DND-41 (cell line): ENCODE results near the gene ZNF689.

Experiments
- ATAC-seq: fragments of 200-7000 bp; cut with Tn5 transposase; 3 replicates; pipeline ENCODE4 v1.9.1; 2021; ENCODE audit warnings: low read depth; ENCODE audit not compliant: insufficient read depth
- DNase-seq: peaks from one replicate; pipeline ENCODE4 v3.0.0-alpha.2; 2020
- H2AFZ ChIP-seq: 2 replicates; pipeline ENCODE4 v1.6.0; 2012; ENCODE audit warnings: low read depth, low read length
- H3K27ac ChIP-seq: 2 replicates; pipeline ENCODE4 v1.5.1; 2012; ENCODE audit warnings: low read length, inconsistent platforms
- H3K27me3 ChIP-seq: fragments of 200-600 bp; sonication (generic); 2 replicates; pipeline ENCODE4 v1.6.0; 2012; ENCODE audit warnings: low read length, mild to moderate bottlenecking, inconsistent platforms; ENCODE audit not compliant: insufficient read depth, poor library complexity
- H3K36me3 ChIP-seq: 2 replicates; pipeline ENCODE4 v1.5.1; 2012; ENCODE audit warnings: low read length, inconsistent platforms; ENCODE audit not compliant: insufficient read depth
- H3K4me1 ChIP-seq: 2 replicates; pipeline ENCODE4 v1.5.1; 2012; ENCODE audit warnings: mild to moderate bottlenecking, low read length; ENCODE audit not compliant: insufficient read depth
- H3K4me2 ChIP-seq: 2 replicates; pipeline ENCODE4 v1.6.0; 2012; ENCODE audit warnings: mild to moderate bottlenecking, moderate library complexity, low read length, inconsistent platforms; ENCODE audit not compliant: insufficient read depth
- H3K4me3 ChIP-seq, 2 experiments: fragments of 200-600 bp in 1 of 2; shearing (Covaris generic) in 1 of 2; 2 replicates each; pipeline ENCODE4 v1.5.1; 2012 to 2016; ENCODE audit warnings: inconsistent platforms in 2 of 2, low read length in 2 of 2, mild to moderate bottlenecking in 2 of 2, low read depth in 1 of 2, moderate library complexity in 1 of 2
- H3K79me2 ChIP-seq: 2 replicates; pipeline ENCODE4 v1.6.0; 2012; ENCODE audit warnings: low read length, inconsistent platforms; ENCODE audit not compliant: insufficient read depth
- H3K9ac ChIP-seq: 2 replicates; pipeline ENCODE4 v1.6.0; 2012; ENCODE audit warnings: low read depth, mild to moderate bottlenecking, inconsistent platforms, low read length, moderate library complexity
- H3K9me3 ChIP-seq: 2 replicates; pipeline ENCODE4 v1.5.1; 2012; ENCODE audit warnings: low read length, moderate library complexity, mild to moderate bottlenecking, inconsistent platforms; ENCODE audit not compliant: insufficient read depth, severe bottlenecking
- H4K20me1 ChIP-seq: 2 replicates; pipeline ENCODE4 v1.6.0; 2012; ENCODE audit warnings: low read length; ENCODE audit not compliant: insufficient read depth
- EZH2 ChIP-seq: IDR thresholded peaks from 3 replicates; pipeline ENCODE4 v1.6.1; 2012; ENCODE audit warnings: borderline replicate concordance, low read depth, mild to moderate bottlenecking, moderate library complexity, low read length, inconsistent platforms; ENCODE audit not compliant: severe bottlenecking
- TF ChIP-seq, protein P1 (sequence below): IDR thresholded peaks from 2 replicates; pipeline ENCODE4 v1.5.1; 2012; ENCODE audit warnings: borderline replicate concordance, low read length, moderate library complexity, mild to moderate bottlenecking; ENCODE audit not compliant: poor library complexity, severe bottlenecking; ENCODE audit errors: extremely low read depth

ZNF689 gene

DNA sequence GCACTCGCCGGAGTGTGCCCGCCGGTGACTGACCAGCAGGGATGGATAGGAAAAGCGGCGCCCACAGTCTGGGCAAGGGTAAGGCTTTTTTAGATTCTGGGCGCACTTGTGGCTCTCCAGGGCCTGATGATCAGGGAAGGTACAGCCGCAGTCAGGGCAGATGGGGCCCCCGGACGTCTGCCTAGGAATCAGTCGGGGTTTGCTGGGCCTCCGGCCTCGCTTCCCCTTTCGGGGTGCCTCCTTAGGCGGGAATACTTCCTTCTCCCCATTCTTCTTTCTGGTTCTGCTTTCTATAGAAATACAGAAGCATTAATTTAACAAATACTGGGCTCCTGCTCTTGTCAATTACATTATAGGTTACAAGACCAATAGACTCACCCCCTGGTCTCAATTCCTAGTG, 5.0 kb downstream of the ZNF689 start:
- TF ChIP-seq EZH2 = no peak
- TF ChIP-seq, protein P1, sequence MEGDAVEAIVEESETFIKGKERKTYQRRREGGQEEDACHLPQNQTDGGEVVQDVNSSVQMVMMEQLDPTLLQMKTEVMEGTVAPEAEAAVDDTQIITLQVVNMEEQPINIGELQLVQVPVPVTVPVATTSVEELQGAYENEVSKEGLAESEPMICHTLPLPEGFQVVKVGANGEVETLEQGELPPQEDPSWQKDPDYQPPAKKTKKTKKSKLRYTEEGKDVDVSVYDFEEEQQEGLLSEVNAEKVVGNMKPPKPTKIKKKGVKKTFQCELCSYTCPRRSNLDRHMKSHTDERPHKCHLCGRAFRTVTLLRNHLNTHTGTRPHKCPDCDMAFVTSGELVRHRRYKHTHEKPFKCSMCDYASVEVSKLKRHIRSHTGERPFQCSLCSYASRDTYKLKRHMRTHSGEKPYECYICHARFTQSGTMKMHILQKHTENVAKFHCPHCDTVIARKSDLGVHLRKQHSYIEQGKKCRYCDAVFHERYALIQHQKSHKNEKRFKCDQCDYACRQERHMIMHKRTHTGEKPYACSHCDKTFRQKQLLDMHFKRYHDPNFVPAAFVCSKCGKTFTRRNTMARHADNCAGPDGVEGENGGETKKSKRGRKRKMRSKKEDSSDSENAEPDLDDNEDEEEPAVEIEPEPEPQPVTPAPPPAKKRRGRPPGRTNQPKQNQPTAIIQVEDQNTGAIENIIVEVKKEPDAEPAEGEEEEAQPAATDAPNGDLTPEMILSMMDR = no peak
- H3K4me3 ChIP-seq = no peak overlapping the region
- H3K79me2 ChIP-seq = peaks cover 39% of the 10 kb centered on the region
- no peaks in the 10 kb centered on the region for H3K27me3 ChIP-seq
- H3K9ac ChIP-seq = no peak overlapping the region
- H2AFZ ChIP-seq = no peak overlapping the region
- peaks cover 7% of the 10 kb centered on the region; the same call in 1 of the 2 replicates for H4K20me1 ChIP-seq
- no peak overlapping the region for H3K27ac ChIP-seq
- H3K4me2 ChIP-seq = no peak overlapping the region
- H3K36me3 ChIP-seq = peaks cover 63% of the 10 kb centered on the region
- no peaks in the 10 kb centered on the region for H3K9me3 ChIP-seq
- H3K4me1 ChIP-seq = peaks cover 19% of the 10 kb centered on the region
- DNase-seq (no peak), ATAC-seq (no peak)

DNA sequence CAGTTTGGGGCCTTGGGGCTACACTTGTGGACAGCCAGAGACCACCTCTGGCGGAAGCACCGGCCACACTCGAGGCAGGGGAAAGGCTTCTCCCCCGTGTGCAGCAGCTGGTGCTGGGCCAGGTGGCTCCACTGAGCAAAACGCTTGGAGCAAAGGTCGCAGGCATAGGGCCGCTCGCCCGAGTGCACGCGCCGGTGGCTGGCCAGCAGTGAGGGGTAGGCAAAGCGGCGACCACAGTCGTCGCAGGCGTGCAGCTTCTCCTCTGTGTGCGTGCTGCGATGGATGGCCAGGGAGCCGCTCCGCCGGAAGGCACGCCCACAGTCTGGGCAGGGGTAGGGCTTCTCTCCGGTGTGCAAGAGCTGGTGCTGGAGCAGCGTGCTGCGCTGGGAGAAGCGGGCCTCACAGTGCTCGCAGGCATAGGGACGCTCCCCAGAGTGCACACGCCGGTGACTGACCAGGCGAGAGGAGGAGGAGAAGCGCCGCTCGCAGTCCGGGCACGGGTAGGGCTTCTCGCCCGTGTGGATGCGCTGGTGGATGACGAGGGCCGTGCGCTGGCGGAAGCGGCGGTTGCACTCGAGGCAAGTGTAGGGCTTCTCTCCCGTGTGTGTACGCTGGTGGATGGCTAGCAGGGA, 5.8 kb downstream of the ZNF689 start:
- H3K36me3 ChIP-seq = peaks cover 63% of the 10 kb centered on the region
- no peak overlapping the region for H3K4me3 ChIP-seq
- no peak overlapping the region for H3K9ac ChIP-seq
- H3K27me3 ChIP-seq = no peaks in the 10 kb centered on the region
- H3K4me2 ChIP-seq = no peak overlapping the region
- TF ChIP-seq, protein P1 = no peak
- TF ChIP-seq EZH2 = no peak
- H4K20me1 ChIP-seq = peaks cover 7% of the 10 kb centered on the region; the same call in 1 of the 2 replicates
- peaks cover 32% of the 10 kb centered on the region for H3K79me2 ChIP-seq
- peaks cover 19% of the 10 kb centered on the region for H3K4me1 ChIP-seq
- H2AFZ ChIP-seq = no peak overlapping the region
- ATAC-seq = no peak
- DNase-seq = no peak
- H3K27ac ChIP-seq = no peak overlapping the region
- no peaks in the 10 kb centered on the region for H3K9me3 ChIP-seq

DNA sequence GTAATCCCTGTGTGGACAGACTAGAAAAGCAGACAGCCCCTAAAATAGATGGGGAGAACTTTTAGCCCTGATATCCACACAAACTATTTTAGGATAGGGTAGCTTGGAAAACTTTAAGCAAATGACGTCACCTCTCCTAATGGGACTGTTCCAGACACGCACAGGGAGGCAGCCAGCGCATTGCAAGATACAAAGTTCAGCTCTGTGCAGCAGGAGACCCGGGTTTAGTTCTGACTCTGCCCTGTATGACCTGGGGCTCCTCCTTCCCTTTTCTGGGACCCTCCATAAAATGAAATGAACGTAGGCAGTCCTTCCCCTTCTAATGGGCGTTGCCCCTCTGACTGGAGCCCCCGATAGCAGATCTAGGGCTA, 6.3 kb downstream of the ZNF689 start:
- H3K27me3 ChIP-seq = no peaks in the 10 kb centered on the region
- H3K4me2 ChIP-seq = no peak overlapping the region
- no peak for TF ChIP-seq EZH2
- TF ChIP-seq, protein P1 = no peak
- H3K4me3 ChIP-seq = no peak overlapping the region
- no peaks in the 10 kb centered on the region for H3K9me3 ChIP-seq
- peaks cover 7% of the 10 kb centered on the region; the same call in 1 of the 2 replicates for H4K20me1 ChIP-seq
- no peak overlapping the region for H2AFZ ChIP-seq
- no peak for DNase-seq
- peaks cover 63% of the 10 kb centered on the region for H3K36me3 ChIP-seq
- no peak for ATAC-seq
- no peak overlapping the region for H3K27ac ChIP-seq
- peaks cover 14% of the 10 kb centered on the region for H3K4me1 ChIP-seq
- no peak overlapping the region for H3K9ac ChIP-seq
- peaks cover 27% of the 10 kb centered on the region for H3K79me2 ChIP-seq
